Endothelial cell of umbilical vein (primary cell): ENCODE measurements around the gene ST6GALNAC3. TPM values are rescaled to one million over a fixed set of nuclear protein-coding genes. Genes with fewer than 3 reads are reported as not detected.

Experiments used
- BruUV-seq: library from RNA; stranded (reverse); fragments of 400-500 nt; replicated peaks from 2 replicates; lab custom pipeline; 2021; lab: Mats Ljungman, UMichigan
- CTCF ChIA-PET: fragments of 300-600, 350-600 bp; sonication (Branson Sonifier 250); formaldehyde crosslinking; loops from one replicate; lab custom pipeline; 2021; ENCODE audit warnings: antibody characterized with exemption, inconsistent platforms; lab: Charles Lee
- POLR2A ChIA-PET: fragments of 300-600, 350-600 bp; sonication (Branson Sonifier 250); formaldehyde crosslinking; loops from one replicate; lab custom pipeline; 2021; ENCODE audit warnings: antibody characterized with exemption, inconsistent platforms; lab: Charles Lee
- DNase-seq: peaks from one replicate; pipeline ENCODE4 v3.0.0-alpha.2; 2011; ENCODE audit warnings: low read depth, low spot score
- FAIRE-seq: peaks from 2 replicates; lab custom pipeline; 2011; peaks lifted over from hg19 to GRCh38; lab: Jason Lieb, UNC
- H2AFZ ChIP-seq: 2 replicates; pipeline ENCODE4 v1.6.0; 2012; ENCODE audit warnings: low read depth, low read length, control low read depth, inconsistent platforms
- H3K27ac ChIP-seq: 2 replicates; pipeline ENCODE4 v1.5.1; 2011; ENCODE audit warnings: low read depth, mild to moderate bottlenecking, control low read depth, low read length, moderate library complexity; ENCODE audit not compliant: insufficient read depth
- H3K27me3 ChIP-seq, 2 experiments: 2 replicates each; pipeline versions ENCODE4 v1.6.0 to v1.6.1; 2011; ENCODE audit warnings: low read length in 2 of 2, mixed read lengths in 1 of 2; ENCODE audit not compliant: control insufficient read depth in 2 of 2, insufficient read depth in 2 of 2
- H3K36me3 ChIP-seq, 2 experiments: 2 replicates in 1 of 2; 3 replicates in 1 of 2; pipeline ENCODE4 v1.5.1; 2011; ENCODE audit warnings: low read length in 2 of 2, mild to moderate bottlenecking in 1 of 2, moderate library complexity in 1 of 2; ENCODE audit not compliant: control insufficient read depth in 2 of 2, insufficient read depth in 2 of 2; ENCODE audit errors: extremely low read depth in 1 of 2
- H3K4me1 ChIP-seq: 3 replicates; pipeline ENCODE4 v1.5.1; 2011; ENCODE audit warnings: mild to moderate bottlenecking, low read length; ENCODE audit not compliant: control insufficient read depth, insufficient read depth; ENCODE audit errors: extremely low read depth
- H3K4me2 ChIP-seq: 2 replicates; pipeline ENCODE4 v1.6.1; 2011; ENCODE audit warnings: low read length, control low read depth, mixed read lengths; ENCODE audit not compliant: insufficient read depth
- H3K4me3 ChIP-seq, 3 experiments: fragments of 200-600 bp in 1 of 3; sonication (generic), shearing (Covaris generic) in 1 of 3; replicated peaks in 1 of 3; 2 replicates each; pipeline ENCODE4 v1.5.1; 2011 to 2016; ENCODE audit warnings: control low read depth in 3 of 3, low read length in 3 of 3, mild to moderate bottlenecking in 2 of 3, inconsistent platforms in 1 of 3, low read depth in 1 of 3, moderate library complexity in 1 of 3; ENCODE audit not compliant: insufficient read depth in 1 of 3
- H3K79me2 ChIP-seq: 2 replicates; pipeline ENCODE4 v1.6.0; 2012; ENCODE audit warnings: low read length, inconsistent platforms; ENCODE audit not compliant: control insufficient read depth, insufficient read depth
- H3K9ac ChIP-seq: replicated peaks from 2 replicates; pipeline ENCODE3; 2011; ENCODE audit warnings: low read length, control low read depth; ENCODE audit not compliant: insufficient read depth; ENCODE audit errors: extremely low read depth
- H3K9me1 ChIP-seq: replicated peaks from 3 replicates; pipeline ENCODE4 v1.6.0; 2011; ENCODE audit warnings: mild to moderate bottlenecking, low read length; ENCODE audit not compliant: control insufficient read depth, insufficient read depth; ENCODE audit errors: extremely low read depth
- H3K9me3 ChIP-seq: replicated peaks from 2 replicates; pipeline ENCODE4 v1.5.1; 2012; ENCODE audit warnings: low read length, inconsistent platforms; ENCODE audit not compliant: control insufficient read depth, insufficient read depth
- H4K20me1 ChIP-seq: replicated peaks from 2 replicates; pipeline ENCODE3; 2011; ENCODE audit warnings: mild to moderate bottlenecking, low read length; ENCODE audit not compliant: control insufficient read depth, insufficient read depth; ENCODE audit errors: extremely low read depth
- EZH2 ChIP-seq: IDR thresholded peaks from 2 replicates; pipeline ENCODE4 v1.6.1; 2012; ENCODE audit warnings: borderline replicate concordance, low read depth, mild to moderate bottlenecking, moderate library complexity, low read length, inconsistent platforms; ENCODE audit not compliant: severe bottlenecking
- FOS ChIP-seq: IDR thresholded peaks from 2 replicates; pipeline ENCODE4 v1.6.1; 2011; ENCODE audit warnings: mild to moderate bottlenecking, low read length, moderate library complexity, borderline replicate concordance; ENCODE audit not compliant: insufficient read depth
- GATA2 ChIP-seq: IDR thresholded peaks from 2 replicates; pipeline ENCODE4 v1.7.0; 2011; ENCODE audit warnings: low read depth, mild to moderate bottlenecking, moderate library complexity, mixed read lengths, low read length; ENCODE audit not compliant: insufficient read length, insufficient read depth
- JUN ChIP-seq: IDR thresholded peaks from 2 replicates; pipeline ENCODE4 v1.6.1; 2011; ENCODE audit warnings: borderline replicate concordance, low read depth; ENCODE audit not compliant: insufficient read length, insufficient read depth
- MYC ChIP-seq: IDR thresholded peaks from one replicate; pipeline ENCODE4 v1.6.1; 2011; ENCODE audit warnings: mild to moderate bottlenecking, low read depth, low read length
- POLR2A ChIP-seq: IDR thresholded peaks from 2 replicates; pipeline ENCODE4 v1.6.1; 2012; ENCODE audit warnings: low read depth, mild to moderate bottlenecking, control low read depth, low read length
- POLR2AphosphoS5 ChIP-seq: IDR thresholded peaks from 2 replicates; pipeline ENCODE4 v1.6.1; 2012; ENCODE audit warnings: low read depth, mild to moderate bottlenecking, control low read depth, low read length, moderate library complexity; ENCODE audit not compliant: insufficient read depth
- dilution Hi-C: fragments of 300-500 bp; cut with MboI; formaldehyde crosslinking; loops from one replicate; pipeline ENCODE4 v1.15.0; 2019; ENCODE audit warnings: low sequenced_read_pairs; ENCODE audit not compliant: extremely low pct_ligation_motif_present
- intact Hi-C: fragments of 100-400 bp; cut with micrococcal nuclease; formaldehyde crosslinking; loops from one replicate; pipeline ENCODE4 v1.10.0; 2022
- polyA plus RNA-seq, 4 experiments: library from polyadenylated mRNA; depleted of rRNA in 3 of 4; stranded (reverse) in 3 of 4; unstranded in 1 of 4; fragments of >200 nt; gene quantifications; 2 replicates each; pipeline versions ENCODE4 v1.2.1 to v1.2.3, GENCODE V29; 2011 to 2012; ENCODE audit warnings: missing spikeins in 1 of 4
- total RNA-seq: library from RNA; stranded (reverse); gene quantifications from 2 replicates; pipeline ENCODE4 v1.2.3, GENCODE V29; 2021
- TF ChIP-seq, protein P1 (sequence below): IDR thresholded peaks from 2 replicates; pipeline ENCODE4 v1.6.1; 2011; ENCODE audit not compliant: insufficient read depth, insufficient read length
- TF ChIP-seq, protein P2 (sequence below), 2 donors: IDR thresholded peaks; 1 replicate in 1 of 2; 2 replicates in 1 of 2; pipeline ENCODE4 v1.5.1; 2011; ENCODE audit warnings: low read length in 2 of 2, mild to moderate bottlenecking in 2 of 2, moderate library complexity in 2 of 2, control low read depth in 1 of 2, inconsistent platforms in 1 of 2, low read depth in 1 of 2; ENCODE audit not compliant: insufficient read depth in 1 of 2; ENCODE audit errors: extremely low read depth in 1 of 2

ST6GALNAC3 gene
- total and polyA plus RNA-seq, 2 donors (not counting 3 experiments of a cell fraction or from before 2014, with no cell fraction given), result 7.6 to 48.3 TPM

DNA sequence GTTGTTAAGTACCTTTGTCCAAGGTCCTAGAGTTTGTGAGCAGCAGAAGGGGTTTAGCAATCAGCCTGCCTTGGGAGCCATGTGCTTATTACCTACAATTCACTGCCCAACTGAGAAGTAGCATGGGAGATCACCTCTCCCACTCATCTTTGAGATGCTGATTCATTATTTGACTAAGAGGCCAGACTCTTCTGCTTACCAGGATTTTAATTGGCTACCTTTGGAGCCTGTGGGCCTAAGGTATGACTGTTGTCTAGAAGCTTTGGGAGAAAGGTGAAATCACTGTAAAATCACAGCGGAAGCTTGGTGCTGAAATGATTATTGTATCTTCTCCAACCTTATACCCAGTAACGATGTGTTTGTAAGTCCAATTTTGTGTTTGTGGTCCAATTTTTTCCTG, 213.4 kb downstream of the ST6GALNAC3 start:
- intact Hi-C loops (no loop called here), dilution Hi-C loops (no loop called here)
- Histone ChIP-seq H3K79me2 (no peaks in the 10 kb centered on the region), H3K4me1 (peaks cover 8% of the 10 kb centered on the region), H3K9me3 (no peaks in the 10 kb centered on the region), H3K9ac (no peak overlapping the region), H3K27ac (no peak overlapping the region), H3K27me3 (no peaks in the 10 kb centered on the region), H4K20me1 (no peaks in the 10 kb centered on the region), H2AFZ (no peak overlapping the region), H3K4me2 (no peak overlapping the region), H3K4me3 (no peak overlapping the region), H3K36me3 (no peaks in the 10 kb centered on the region), H3K9me1 (no peaks in the 10 kb centered on the region)
- FAIRE-seq (no peak), DNase-seq (no peak)
- no TSS peak for BruUV-seq
- TF ChIP-seq FOS (no peak), MYC (no peak), POLR2AphosphoS5 (no peak), GATA2 (no peak), EZH2 (no peak), JUN (no peak), POLR2A (no peak)
- TF ChIP-seq, protein P1, sequence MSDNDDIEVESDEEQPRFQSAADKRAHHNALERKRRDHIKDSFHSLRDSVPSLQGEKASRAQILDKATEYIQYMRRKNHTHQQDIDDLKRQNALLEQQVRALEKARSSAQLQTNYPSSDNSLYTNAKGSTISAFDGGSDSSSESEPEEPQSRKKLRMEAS, result no peak
- TF ChIP-seq, protein P2, sequence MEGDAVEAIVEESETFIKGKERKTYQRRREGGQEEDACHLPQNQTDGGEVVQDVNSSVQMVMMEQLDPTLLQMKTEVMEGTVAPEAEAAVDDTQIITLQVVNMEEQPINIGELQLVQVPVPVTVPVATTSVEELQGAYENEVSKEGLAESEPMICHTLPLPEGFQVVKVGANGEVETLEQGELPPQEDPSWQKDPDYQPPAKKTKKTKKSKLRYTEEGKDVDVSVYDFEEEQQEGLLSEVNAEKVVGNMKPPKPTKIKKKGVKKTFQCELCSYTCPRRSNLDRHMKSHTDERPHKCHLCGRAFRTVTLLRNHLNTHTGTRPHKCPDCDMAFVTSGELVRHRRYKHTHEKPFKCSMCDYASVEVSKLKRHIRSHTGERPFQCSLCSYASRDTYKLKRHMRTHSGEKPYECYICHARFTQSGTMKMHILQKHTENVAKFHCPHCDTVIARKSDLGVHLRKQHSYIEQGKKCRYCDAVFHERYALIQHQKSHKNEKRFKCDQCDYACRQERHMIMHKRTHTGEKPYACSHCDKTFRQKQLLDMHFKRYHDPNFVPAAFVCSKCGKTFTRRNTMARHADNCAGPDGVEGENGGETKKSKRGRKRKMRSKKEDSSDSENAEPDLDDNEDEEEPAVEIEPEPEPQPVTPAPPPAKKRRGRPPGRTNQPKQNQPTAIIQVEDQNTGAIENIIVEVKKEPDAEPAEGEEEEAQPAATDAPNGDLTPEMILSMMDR (IDR thresholded peaks at IDR 0.05; ENCODE audit: extremely low read depth in 1 of 2, insufficient read depth in 1 of 2, low read depth in 1 of 2, low read length in 2 of 2), result no peak
- CTCF ChIA-PET, result interaction anchor here (1.1 kb wide), 1 partner anchor 9 kb away, joined by 3 read pairs; no protein-coding TSS in a partner anchor
- POLR2A ChIA-PET, result no interaction called here
